Measurements from ENCODE around the gene FZD4.
A peak's percentile ranks its signal among the peaks of the same experiment; 100 is the strongest.

The FZD4 gene

GRCh38 chr11:86931548-86932258 lies 23.5 kb downstream of the FZD4 start (continued):
- TF ChIP-seq ZBTB10 (tag by site-specific recombination; IDR thresholded peaks at IDR 0.05) (no peak), ZNF16 (tag by site-specific recombination; IDR thresholded peaks at IDR 0.05; ENCODE audit: low read depth) (no peak), ZNF768 (tag by site-specific recombination; IDR thresholded peaks at IDR 0.05) (no peak), PATZ1 (tag by site-specific recombination; IDR thresholded peaks at IDR 0.05) (no peak), SP7 (tag by site-specific recombination; IDR thresholded peaks at IDR 0.05) (0 out of 2 replicates have a peak, but pooled peaks have one; percentile 27), ZSCAN5A (tag by site-specific recombination; IDR thresholded peaks at IDR 0.05) (no peak), PBX3 (CRISPR knock-in tag; IDR thresholded peaks at IDR 0.05) (no peak), ZNF600 (tag by site-specific recombination; IDR thresholded peaks at IDR 0.05) (no peak), GLIS2 (tag by site-specific recombination; IDR thresholded peaks at IDR 0.05) (0 out of 2 replicates have a peak, but pooled peaks have one; percentile 22), ZNF510 (tag by site-specific recombination; IDR thresholded peaks at IDR 0.05; ENCODE audit: insufficient replicate concordance) (no peak)

- Histone ChIP-seq H3K4me1 (ENCODE audit: control insufficient read depth, insufficient read depth, low read length) (no peaks in the 10 kb centered on the region), H3K9me3 (ENCODE audit: control insufficient read depth, insufficient read depth, low read depth, low read length) (no peaks in the 10 kb centered on the region), H3K27ac (ENCODE audit: extremely low read depth, low read depth, low read length) (no peak overlapping the region), H3K36me3 (ENCODE audit: control insufficient read depth in 2 of 2, insufficient read depth in 1 of 2, low read length in 2 of 2) (no peaks in the 10 kb centered on the region), H3K4me3 (ENCODE audit: low read depth, low read length) (no peak overlapping the region)
- ChIA-PET POLR2A (no interaction called here), CTCF (interaction anchor here (0.9 kb wide), 1 partner anchor 357 kb away, joined by 3 read pairs; no protein-coding TSS in a partner anchor)
- TF ChIP-seq ZSCAN4 (tag by site-specific recombination; IDR thresholded peaks at IDR 0.05) (no peak), ZNF341 (tag by site-specific recombination; IDR thresholded peaks at IDR 0.05; ENCODE audit: low read depth) (no peak), ZBTB21 (tag by site-specific recombination; IDR thresholded peaks at IDR 0.05) (no peak), ZNF777 (tag by site-specific recombination; IDR thresholded peaks at IDR 0.05; ENCODE audit: borderline replicate concordance) (no peak), ZNF2 (tag by site-specific recombination; IDR thresholded peaks at IDR 0.05) (no peak), PATZ1 (tag by site-specific recombination; IDR thresholded peaks at IDR 0.05) (no peak), HOXA7 (CRISPR knock-in tag; IDR thresholded peaks at IDR 0.05; ENCODE audit: borderline replicate concordance) (no peak), WT1 (tag by site-specific recombination; IDR thresholded peaks at IDR 0.05) (no peak), PRDM10 (tag by site-specific recombination; IDR thresholded peaks at IDR 0.05) (no peak)
Measured at GRCh38 chr11:86930957-86931547, 24.1 kb downstream of the FZD4 start.

Measured in HEK293 (cell line).